Measurements from ENCODE around the gene ARAP2.

DNA sequence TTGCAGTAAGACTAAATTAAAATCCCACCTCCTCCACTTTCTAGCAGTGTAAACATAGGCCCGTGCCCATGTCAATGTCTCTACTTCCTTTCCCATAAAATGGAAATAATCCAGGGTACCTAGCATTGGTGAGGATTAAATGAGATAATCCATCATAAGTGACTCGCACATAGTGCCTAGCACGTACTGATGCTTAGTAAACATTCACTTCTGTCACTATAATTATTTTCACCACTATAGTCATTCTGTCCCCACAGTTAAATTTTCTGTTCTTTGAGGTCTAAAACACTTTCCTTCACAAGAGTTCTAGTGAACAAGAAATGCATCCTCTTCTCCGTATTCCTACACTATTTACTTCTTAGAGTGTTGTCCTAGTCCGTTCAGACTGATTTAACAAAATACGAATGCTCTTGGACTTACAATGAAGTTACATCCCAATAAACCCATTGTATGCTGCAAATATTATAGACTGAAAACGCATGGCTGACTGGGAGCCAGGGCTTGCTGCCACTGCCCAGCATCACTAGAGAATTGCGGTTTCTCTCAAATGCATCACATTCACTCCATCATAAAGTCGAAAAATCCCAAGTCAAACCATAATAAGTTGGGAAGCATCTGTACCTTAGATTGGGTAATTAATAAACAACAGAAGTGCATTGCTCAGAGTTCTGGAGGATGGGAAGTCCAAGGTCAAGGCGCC lies 10.6 kb downstream of the ARAP2 start:
- TF ChIP-seq POLR2AphosphoS5 (IDR thresholded peaks at IDR 0.05; ENCODE audit: low read depth, low read length) (no peak), SIN3A (IDR thresholded peaks at IDR 0.05; ENCODE audit: borderline replicate concordance, insufficient read depth, low read length) (no peak), TAF1 (IDR thresholded peaks at IDR 0.05; ENCODE audit: borderline replicate concordance, insufficient read depth, low read length) (no peak), FOXP2 (optimal IDR thresholded peaks at IDR 0.05; ENCODE audit: borderline replicate concordance, extremely low read depth, extremely low read length, insufficient read depth) (no peak)
- TF ChIP-seq, protein P1, sequence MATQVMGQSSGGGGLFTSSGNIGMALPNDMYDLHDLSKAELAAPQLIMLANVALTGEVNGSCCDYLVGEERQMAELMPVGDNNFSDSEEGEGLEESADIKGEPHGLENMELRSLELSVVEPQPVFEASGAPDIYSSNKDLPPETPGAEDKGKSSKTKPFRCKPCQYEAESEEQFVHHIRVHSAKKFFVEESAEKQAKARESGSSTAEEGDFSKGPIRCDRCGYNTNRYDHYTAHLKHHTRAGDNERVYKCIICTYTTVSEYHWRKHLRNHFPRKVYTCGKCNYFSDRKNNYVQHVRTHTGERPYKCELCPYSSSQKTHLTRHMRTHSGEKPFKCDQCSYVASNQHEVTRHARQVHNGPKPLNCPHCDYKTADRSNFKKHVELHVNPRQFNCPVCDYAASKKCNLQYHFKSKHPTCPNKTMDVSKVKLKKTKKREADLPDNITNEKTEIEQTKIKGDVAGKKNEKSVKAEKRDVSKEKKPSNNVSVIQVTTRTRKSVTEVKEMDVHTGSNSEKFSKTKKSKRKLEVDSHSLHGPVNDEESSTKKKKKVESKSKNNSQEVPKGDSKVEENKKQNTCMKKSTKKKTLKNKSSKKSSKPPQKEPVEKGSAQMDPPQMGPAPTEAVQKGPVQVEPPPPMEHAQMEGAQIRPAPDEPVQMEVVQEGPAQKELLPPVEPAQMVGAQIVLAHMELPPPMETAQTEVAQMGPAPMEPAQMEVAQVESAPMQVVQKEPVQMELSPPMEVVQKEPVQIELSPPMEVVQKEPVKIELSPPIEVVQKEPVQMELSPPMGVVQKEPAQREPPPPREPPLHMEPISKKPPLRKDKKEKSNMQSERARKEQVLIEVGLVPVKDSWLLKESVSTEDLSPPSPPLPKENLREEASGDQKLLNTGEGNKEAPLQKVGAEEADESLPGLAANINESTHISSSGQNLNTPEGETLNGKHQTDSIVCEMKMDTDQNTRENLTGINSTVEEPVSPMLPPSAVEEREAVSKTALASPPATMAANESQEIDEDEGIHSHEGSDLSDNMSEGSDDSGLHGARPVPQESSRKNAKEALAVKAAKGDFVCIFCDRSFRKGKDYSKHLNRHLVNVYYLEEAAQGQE (IDR thresholded peaks at IDR 0.05; ENCODE audit: insufficient read depth in 1 of 2, low read depth in 2 of 2, low read length in 2 of 2) = no peak

All from PFSK-1 (cell line).